Mucosa of rectum (tissue), 2 donors: Measurements from ENCODE around the gene DNAI4.
"Not testable (repeated sequence)": the region's sequence is repeated elsewhere in the genome, so short reads cannot be mapped to it uniquely, and the experiment has no call there.

Source experiments
- H3K27ac ChIP-seq, 2 donors: one replicate each; pipeline ENCODE4 v1.7.0; 2013; ENCODE audit warnings: inconsistent platforms in 2 of 2, low read depth in 2 of 2, low read length in 2 of 2
- H3K27me3 ChIP-seq, 2 donors: one replicate each; pipeline ENCODE4 v1.7.0; 2013; ENCODE audit warnings: low read length in 2 of 2; ENCODE audit not compliant: control insufficient read depth in 2 of 2, insufficient read depth in 2 of 2
- H3K36me3 ChIP-seq, 2 donors: one replicate each; pipeline ENCODE4 v1.7.0; 2013; ENCODE audit warnings: low read length in 2 of 2; ENCODE audit not compliant: control insufficient read depth in 2 of 2, insufficient read depth in 2 of 2
- H3K4me1 ChIP-seq, 2 donors: one replicate each; pipeline ENCODE4 v1.7.0; 2013; ENCODE audit warnings: low read length in 2 of 2, mild to moderate bottlenecking in 1 of 2; ENCODE audit not compliant: control insufficient read depth in 2 of 2, insufficient read depth in 2 of 2
- H3K4me3 ChIP-seq, 2 donors: one replicate each; pipeline ENCODE4 v1.7.0; 2013; ENCODE audit warnings: low read length in 2 of 2
- H3K9ac ChIP-seq, 2 donors: one replicate each; pipeline ENCODE4 v1.7.0; 2013; ENCODE audit warnings: low read length in 2 of 2, low read depth in 1 of 2, mild to moderate bottlenecking in 1 of 2
- H3K9me3 ChIP-seq, 2 donors: one replicate each; pipeline ENCODE4 v1.7.0; 2013; ENCODE audit warnings: low read length in 2 of 2; ENCODE audit not compliant: control insufficient read depth in 2 of 2
- donor health status: healthy.
- donor health status: Normal muscosa, but diverticular disease.

DNAI4 gene

DNA sequence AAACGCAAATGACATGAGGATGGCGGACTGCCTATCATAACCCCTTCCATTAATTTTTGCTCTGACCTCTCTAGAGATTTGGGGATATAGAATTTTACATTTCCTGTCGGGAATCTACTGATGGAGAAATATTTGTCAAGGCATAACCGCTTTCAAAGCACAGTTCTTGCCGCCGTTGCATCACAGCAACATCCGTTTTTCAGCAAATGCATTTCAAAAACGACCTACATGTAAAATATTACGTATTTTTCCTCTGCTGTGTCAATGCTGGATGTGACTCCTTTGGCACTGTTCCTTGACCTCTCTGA is 5.0 kb upstream of the DNAI4 start:
- Histone ChIP-seq H3K27me3 (no peaks in the 10 kb centered on the region), H3K27ac (peak overlapping the region; percentile 95 to 96), H3K36me3 (no peaks in the 10 kb centered on the region), H3K9ac (peak overlapping the region; percentile 82 to 88), H3K4me1 (peaks cover 18 to 22% of the 10 kb centered on the region in 2 donors), H3K9me3 (no peaks in the 10 kb centered on the region), H3K4me3 (peak overlapping the region; percentile 81 to 92)

DNA sequence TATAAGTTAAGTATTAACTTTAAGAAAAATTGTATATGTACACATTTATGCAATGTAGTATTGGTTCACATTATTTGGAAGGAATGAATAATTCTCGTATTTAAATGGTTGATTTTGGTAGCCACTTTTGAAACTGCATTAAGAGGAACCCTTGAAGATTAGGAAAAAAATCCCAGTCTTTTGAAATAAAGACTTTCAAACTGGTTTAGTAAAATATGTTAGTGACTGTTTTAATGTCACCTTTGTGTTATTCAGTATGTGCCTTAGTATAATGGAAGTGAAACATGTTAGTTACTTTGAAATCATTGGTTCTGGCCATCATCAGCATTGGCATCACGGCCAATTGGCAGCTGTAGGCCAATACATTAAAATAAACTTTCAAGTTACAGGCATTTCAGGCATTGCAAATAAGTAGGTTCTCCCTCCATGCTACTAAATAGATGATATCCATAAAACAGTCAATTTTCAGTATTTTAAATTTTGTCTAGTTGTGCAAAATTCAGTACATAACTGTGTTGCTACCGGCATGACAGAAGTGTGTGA is 4.6 kb upstream of the DNAI4 start:
- H3K4me3 ChIP-seq: peak overlapping the region; percentile 81 to 92
- no peaks in the 10 kb centered on the region for H3K9me3 ChIP-seq
- peak overlapping the region; percentile 95 to 96 for H3K27ac ChIP-seq
- H3K27me3 ChIP-seq: no peaks in the 10 kb centered on the region
- H3K9ac ChIP-seq: peak overlapping the region; percentile 82 to 88
- no peaks in the 10 kb centered on the region for H3K36me3 ChIP-seq
- peaks cover 18% of the 10 kb centered on the region in 2 donors for H3K4me1 ChIP-seq

DNA sequence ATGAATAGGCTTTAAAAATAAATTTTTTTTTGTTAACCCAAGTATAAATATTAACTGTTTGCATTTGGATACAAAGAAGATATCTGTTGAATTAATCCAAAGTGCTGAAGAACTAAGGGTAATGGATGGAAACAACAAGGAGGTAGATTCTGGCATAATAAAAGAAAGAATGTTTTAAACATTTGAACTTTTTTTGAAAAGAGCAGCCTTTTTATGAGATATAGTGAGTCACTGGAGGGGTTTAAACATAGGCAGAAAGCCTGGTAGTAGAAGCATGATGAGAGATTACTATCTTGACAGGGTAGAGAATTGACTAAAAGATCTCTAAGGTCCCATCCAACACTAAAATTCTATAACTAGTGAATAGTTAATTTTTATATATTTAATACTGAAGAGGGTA is 2.9 kb upstream of the DNAI4 start:
- Histone ChIP-seq H3K4me1 (peaks cover 19 to 22% of the 10 kb centered on the region in 2 donors), H3K27me3 (no peaks in the 10 kb centered on the region), H3K4me3 (no peak overlapping the region), H3K9me3 (no peaks in the 10 kb centered on the region), H3K9ac (no peak overlapping the region), H3K36me3 (no peaks in the 10 kb centered on the region), H3K27ac (no peak overlapping the region)

DNA sequence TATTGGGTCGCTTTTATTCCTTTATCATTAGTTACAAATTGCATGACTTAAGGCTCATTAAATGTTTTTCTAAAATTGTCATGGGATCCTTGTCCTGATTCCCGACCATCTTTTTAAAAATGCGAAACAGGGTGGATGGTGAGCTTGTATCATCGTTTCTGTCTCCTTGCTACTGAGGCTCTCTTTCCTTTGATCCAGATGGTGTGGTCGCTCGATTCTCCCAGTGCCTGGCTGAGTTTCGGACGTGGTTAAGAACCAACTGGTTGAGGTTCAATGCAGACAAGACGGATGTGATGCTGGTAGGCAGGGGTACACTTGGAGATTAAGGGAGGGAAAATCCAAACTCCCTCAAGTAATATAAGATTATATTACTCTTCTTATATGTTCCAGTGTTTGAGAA is 1.3 kb upstream of the DNAI4 start:
- H3K27me3 ChIP-seq: no peaks in the 10 kb centered on the region
- peak overlapping the region; percentile 89 to 97 for H3K4me3 ChIP-seq
- no peaks in the 10 kb centered on the region for H3K9me3 ChIP-seq
- H3K27ac ChIP-seq: peak overlapping the region; percentile 91 to 94
- peaks cover 22 to 29% of the 10 kb centered on the region in 2 donors for H3K4me1 ChIP-seq
- peak overlapping the region; percentile 83 to 90 for H3K9ac ChIP-seq
- no peaks in the 10 kb centered on the region for H3K36me3 ChIP-seq

DNA sequence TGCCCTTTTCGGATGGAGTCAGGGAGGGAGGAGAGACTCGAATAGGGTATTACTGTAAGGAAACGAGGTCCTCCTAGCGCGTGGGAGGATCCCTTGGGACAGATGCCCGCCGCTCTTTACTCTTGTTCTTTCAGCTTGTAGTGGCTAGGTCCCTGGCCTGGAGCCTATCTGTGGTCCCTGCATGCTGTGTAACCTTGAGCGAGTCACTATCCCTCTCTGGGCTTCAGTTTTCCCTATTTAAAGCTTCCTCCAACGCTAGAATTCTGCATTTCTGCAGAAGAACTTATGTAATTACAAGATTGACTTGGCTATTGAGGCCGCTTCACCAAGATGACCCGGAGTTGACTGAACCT is 878 bp upstream of the DNAI4 start:
- Histone ChIP-seq H3K4me1 (peaks cover 25 to 33% of the 10 kb centered on the region in 2 donors), H3K36me3 (no peaks in the 10 kb centered on the region)

DNA sequence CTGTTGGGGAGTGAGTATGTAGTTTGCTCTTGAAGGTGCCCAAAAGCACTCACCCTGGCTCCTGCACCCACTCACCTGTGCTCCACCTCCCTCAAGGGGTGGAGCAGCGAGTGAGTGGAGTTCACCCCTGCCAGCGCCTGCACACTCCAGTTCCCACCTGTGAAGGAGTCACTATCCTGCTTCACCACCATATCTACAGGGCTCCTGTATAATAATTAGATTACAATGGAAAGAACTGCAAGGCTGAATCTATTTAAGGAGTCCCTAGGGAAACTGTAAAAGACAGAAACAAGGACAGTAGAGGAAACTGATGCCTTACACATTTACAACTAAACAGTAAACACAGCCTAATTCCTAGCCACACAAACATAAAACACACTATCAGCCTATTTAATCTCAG is 4.1 kb downstream of the DNAI4 start:
- no peaks in the 10 kb centered on the region for H3K36me3 ChIP-seq
- no peaks in the 10 kb centered on the region for H3K9me3 ChIP-seq
- H3K27me3 ChIP-seq: no peaks in the 10 kb centered on the region
- no peak overlapping the region for H3K9ac ChIP-seq
- H3K27ac ChIP-seq: peak overlapping the region; percentile 47 to 75
- H3K4me3 ChIP-seq: peak overlapping the region; percentile 8 to 44
- peaks cover 26 to 37% of the 10 kb centered on the region in 2 donors for H3K4me1 ChIP-seq

More for the DNA sequence above, 878 bp upstream of the DNAI4 start:
- no peaks in the 10 kb centered on the region for H3K9me3 ChIP-seq
- H3K27me3 ChIP-seq: no peaks in the 10 kb centered on the region
- peak overlapping the region; percentile 83 to 90 for H3K9ac ChIP-seq
- H3K4me3 ChIP-seq: peak overlapping the region; percentile 89 to 97
- H3K27ac ChIP-seq: peak overlapping the region; percentile 91 to 94

DNA sequence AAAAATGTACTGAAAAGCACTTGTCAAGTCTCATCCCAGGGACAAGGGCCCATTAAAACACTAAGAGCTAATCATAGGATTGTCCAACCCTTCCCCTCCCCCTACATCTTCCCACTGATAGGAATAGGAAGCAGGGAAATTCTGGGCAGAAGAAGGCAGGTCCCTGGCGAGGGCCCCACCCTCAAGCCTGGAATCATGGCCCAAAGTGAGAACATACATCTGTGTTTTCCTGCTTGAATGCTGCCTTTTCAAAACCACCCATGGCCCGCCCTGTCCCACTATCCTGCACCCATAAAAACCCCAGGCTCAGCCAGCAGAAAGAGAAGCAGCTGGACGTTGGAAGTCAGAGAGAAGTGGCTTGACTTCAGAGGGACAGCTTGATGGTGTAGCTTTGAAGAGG is 4.8 kb downstream of the DNAI4 start:
- peak overlapping the region in 1 of 2 donors; percentile 44 for H3K4me3 ChIP-seq
- no peak overlapping the region for H3K9ac ChIP-seq
- H3K27me3 ChIP-seq: no peaks in the 10 kb centered on the region
- no peaks in the 10 kb centered on the region for H3K9me3 ChIP-seq
- peak overlapping the region; percentile 49 to 75 for H3K27ac ChIP-seq
- H3K4me1 ChIP-seq: peaks cover 26 to 35% of the 10 kb centered on the region in 2 donors
- H3K36me3 ChIP-seq: no peaks in the 10 kb centered on the region

DNA sequence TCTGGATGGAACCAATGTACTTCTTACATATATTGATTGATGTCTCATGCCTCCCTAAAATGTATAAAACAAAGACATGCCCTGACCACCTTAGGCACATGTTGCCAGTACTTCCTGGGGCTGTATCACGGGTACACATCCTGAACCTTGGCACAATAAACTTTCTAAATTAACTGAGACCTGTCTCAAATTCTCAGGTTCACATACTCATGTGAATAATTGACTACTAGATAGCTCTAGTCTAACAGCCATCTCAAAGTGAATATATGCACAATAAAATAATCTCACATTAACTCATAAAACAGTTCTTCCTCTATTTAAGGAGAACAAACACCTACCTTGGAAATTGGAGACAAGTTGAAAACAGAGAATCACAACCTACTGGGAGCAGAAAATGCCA is 5.6 kb downstream of the DNAI4 start:
- no peak overlapping the region for H3K9ac ChIP-seq
- no peaks in the 10 kb centered on the region for H3K27me3 ChIP-seq
- H3K4me1 ChIP-seq: peaks cover 26 to 35% of the 10 kb centered on the region in 2 donors
- H3K4me3 ChIP-seq: no peak overlapping the region
- peak overlapping the region; percentile 49 to 75 for H3K27ac ChIP-seq
- H3K9me3 ChIP-seq: no peaks in the 10 kb centered on the region
- H3K36me3 ChIP-seq: no peaks in the 10 kb centered on the region

DNA sequence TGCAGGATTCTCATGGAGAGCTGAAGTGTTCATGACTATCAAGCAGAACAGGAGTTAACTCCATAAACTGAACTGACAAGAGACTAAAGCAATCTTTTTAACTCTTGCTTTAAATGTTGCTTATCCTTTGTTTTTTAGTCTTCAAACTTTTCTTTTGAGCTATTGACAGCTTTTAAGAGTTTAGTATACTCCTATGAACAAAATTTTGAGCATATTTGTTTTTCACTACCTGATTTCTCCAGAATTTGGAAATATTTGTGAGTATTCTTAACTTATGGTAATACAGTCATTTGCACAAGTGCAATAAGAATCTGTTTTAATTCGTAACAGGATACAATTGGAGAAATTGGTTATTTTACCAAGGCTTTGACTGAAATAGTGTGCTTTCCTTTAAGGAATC is 7.2 kb downstream of the DNAI4 start:
- Histone ChIP-seq H3K4me3 (no peak overlapping the region), H3K27ac (no peak overlapping the region), H3K27me3 (no peaks in the 10 kb centered on the region), H3K9ac (no peak overlapping the region), H3K36me3 (no peaks in the 10 kb centered on the region), H3K4me1 (peaks cover 20 to 24% of the 10 kb centered on the region in 2 donors), H3K9me3 (no peaks in the 10 kb centered on the region)

DNA sequence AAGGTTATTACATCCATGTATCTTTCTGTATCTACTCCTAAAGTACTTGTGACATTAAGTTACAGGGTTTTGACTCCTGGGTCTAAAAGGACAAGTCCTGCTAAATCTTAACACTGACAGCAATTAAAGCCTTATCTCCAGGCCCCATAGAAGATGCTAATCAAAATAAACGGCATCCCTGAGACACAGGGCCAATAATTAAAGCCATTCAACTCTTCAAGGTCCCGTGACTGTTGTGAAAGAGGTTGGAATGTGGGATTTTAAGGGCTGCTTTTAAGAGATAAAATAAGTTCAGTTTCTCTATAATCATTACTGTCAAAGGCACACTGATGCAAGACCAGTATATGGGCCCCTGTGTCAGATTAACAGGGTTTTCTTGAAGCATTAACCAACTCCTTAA is 8.3 kb downstream of the DNAI4 start:
- no peak overlapping the region for H3K9ac ChIP-seq
- no peak overlapping the region for H3K27ac ChIP-seq
- H3K9me3 ChIP-seq: no peaks in the 10 kb centered on the region
- no peak overlapping the region for H3K4me3 ChIP-seq
- no peaks in the 10 kb centered on the region for H3K27me3 ChIP-seq
- H3K4me1 ChIP-seq: peaks cover 17 to 18% of the 10 kb centered on the region in 2 donors
- H3K36me3 ChIP-seq: no peaks in the 10 kb centered on the region

DNA sequence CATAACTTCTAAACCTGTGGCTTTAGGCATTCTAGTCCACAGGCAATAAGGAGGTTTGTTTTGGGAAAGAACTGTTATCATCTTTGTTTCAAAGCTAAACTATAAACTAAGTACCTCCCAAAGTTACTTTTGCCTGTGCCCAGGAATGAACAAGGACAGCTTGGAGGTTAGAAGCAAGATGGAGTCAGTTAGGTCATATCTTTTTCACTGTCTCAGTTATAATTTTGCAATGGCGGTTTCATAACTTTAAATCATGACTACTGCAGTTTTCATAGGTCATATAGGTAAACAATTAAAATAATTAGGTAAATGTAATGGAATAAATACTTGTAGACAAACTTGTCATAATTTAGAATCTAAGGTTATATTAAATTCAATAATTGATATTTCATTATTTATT is 9.5 kb downstream of the DNAI4 start:
- not testable (repeated sequence) for H3K36me3 ChIP-seq, H3K27ac ChIP-seq, H3K9me3 ChIP-seq, H3K4me1 ChIP-seq, H3K9ac ChIP-seq, H3K27me3 ChIP-seq, H3K4me3 ChIP-seq
